HG03460 (cell line): Measurements from ENCODE around the gene INHA.

ENCODE experiments used
- ATAC-seq: cut with Tn5 transposase; IDR thresholded peaks from one replicate; pipeline ENCODE4 v1.9.1; 2021; ENCODE audit not compliant: unreplicated experiment

INHA gene, protein sequence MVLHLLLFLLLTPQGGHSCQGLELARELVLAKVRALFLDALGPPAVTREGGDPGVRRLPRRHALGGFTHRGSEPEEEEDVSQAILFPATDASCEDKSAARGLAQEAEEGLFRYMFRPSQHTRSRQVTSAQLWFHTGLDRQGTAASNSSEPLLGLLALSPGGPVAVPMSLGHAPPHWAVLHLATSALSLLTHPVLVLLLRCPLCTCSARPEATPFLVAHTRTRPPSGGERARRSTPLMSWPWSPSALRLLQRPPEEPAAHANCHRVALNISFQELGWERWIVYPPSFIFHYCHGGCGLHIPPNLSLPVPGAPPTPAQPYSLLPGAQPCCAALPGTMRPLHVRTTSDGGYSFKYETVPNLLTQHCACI

DNA sequence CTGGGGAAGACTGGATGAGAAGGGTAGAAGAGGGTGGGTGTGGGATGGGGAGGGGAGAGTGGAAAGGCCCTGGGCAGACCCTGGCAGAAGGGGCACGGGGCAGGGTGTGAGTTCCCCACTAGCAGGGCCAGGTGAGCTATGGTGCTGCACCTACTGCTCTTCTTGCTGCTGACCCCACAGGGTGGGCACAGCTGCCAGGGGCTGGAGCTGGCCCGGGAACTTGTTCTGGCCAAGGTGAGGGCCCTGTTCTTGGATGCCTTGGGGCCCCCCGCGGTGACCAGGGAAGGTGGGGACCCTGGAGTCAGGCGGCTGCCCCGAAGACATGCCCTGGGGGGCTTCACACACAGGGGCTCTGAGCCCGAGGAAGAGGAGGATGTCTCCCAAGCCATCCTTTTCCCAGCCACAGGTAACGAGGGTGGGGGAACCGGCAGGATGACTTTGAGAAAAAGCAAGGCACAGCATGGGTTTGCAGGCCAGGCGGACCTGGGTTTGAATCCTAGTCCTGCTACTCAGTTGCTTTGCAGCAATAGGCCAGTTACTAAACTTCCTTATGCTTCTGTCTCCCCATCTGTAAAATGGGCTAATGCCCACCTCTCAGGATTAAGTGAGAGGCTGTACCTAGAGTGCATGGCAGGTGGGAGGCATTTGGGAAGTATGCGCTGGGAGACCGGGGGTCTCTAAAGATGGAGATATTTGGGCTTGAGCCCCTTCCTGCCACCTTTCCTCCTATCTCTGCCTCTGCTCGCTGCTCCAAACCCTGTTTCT lies at the start of gene INHA:
TSS of gene INHA (plus strand) at position 74 of the 765 bp plus-strand sequence. CDS start at position 139, 65 bp downstream.
- ATAC-seq, result no peak

- no peak for ATAC-seq
Measured at GRCh38 chr2:219523031-219523671, 49.0 kb upstream of the INHA start.

GRCh38 chr2:219524817-219525216 lies 47.3 kb upstream of the INHA start:
- ATAC-seq, result no peak

DNA sequence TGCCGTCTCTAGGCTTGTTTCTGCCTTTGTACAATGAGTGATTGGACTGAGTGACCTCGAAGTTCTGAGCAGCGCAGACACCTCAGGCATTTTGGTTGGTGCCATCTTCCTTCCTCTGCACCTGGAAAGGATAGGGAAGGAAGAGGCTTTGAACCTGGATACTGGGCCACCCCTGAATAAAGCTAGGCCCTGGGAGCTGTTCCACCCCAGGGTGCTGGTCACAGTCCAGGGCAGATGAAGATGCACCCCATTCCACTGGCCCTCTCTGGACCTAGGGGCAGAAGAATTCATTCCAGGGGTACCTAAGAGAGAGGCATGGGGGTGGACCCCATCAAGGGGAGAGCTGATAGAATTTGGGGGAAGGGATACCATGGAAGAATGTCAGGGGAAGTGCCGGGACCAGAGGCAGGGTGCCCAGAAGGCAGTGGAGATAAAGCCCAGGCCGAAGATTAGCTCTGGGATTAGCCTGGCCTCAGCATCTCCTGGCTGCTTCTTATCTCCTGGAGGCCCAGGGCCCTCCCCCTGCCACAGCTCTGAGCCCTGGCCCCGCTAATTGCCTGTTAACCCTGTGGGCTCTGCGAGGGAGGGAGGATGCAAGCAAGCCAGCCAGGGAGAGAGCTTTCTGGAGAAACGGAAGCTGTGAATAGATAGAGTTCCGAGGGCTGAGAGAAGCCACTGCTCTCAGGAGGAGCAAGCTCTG lies 46.4 kb upstream of the INHA start:
- ATAC-seq, result no peak

GRCh38 chr2:219526320-219527075 lies 45.6 kb upstream of the INHA start:
- ATAC-seq, result no peak

DNA sequence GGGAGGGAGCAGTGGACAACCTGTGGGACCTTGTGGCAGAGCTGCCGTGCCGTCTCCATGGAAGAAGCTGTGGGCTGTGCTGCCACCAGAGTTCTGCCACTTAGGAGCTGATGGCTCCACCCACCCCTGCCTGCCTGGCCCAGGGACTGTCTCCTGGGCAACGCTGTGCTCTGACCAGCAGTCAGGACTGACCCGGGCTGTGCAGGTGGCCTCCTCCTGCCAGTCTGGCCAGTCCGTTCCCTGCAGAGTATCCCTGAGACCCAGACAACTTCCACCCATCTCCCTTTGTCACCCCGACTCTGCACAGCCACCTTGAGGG lies 45.1 kb upstream of the INHA start:
- no peak for ATAC-seq

- no peak for ATAC-seq
Measured at GRCh38 chr2:219527472-219527871, 44.6 kb upstream of the INHA start.

GRCh38 chr2:219530048-219530963 lies 41.8 kb upstream of the INHA start:
- peak; percentile 79 for ATAC-seq

GRCh38 chr2:219531639-219532377 lies 40.3 kb upstream of the INHA start:
- no peak for ATAC-seq

GRCh38 chr2:219532378-219532649 lies 39.8 kb upstream of the INHA start:
- no peak for ATAC-seq

- ATAC-seq, result no peak
Measured at GRCh38 chr2:219533930-219534661, 38.0 kb upstream of the INHA start.

- ATAC-seq, result no peak
Measured at GRCh38 chr2:219536425-219536824, 35.7 kb upstream of the INHA start.

DNA sequence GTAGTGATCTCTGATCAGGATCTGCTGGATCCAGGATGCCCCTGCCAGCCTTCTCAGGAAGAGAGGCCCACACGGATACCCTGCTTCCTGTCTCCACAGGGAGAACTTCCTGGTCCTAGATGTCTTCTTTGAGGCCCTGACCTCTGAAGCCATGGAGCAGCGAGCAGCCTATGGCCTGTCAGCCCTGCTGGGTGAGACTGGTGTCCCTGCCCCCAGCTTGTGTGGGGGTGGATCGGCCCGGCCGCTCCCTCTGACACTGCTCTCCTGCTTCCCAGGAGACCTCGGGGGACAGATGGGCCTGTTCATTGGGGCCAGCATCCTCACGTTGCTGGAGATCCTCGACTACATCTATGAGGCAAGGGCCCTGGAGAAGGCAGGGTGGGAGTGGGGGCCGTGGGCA lies 35.1 kb upstream of the INHA start:
- no peak for ATAC-seq

DNA sequence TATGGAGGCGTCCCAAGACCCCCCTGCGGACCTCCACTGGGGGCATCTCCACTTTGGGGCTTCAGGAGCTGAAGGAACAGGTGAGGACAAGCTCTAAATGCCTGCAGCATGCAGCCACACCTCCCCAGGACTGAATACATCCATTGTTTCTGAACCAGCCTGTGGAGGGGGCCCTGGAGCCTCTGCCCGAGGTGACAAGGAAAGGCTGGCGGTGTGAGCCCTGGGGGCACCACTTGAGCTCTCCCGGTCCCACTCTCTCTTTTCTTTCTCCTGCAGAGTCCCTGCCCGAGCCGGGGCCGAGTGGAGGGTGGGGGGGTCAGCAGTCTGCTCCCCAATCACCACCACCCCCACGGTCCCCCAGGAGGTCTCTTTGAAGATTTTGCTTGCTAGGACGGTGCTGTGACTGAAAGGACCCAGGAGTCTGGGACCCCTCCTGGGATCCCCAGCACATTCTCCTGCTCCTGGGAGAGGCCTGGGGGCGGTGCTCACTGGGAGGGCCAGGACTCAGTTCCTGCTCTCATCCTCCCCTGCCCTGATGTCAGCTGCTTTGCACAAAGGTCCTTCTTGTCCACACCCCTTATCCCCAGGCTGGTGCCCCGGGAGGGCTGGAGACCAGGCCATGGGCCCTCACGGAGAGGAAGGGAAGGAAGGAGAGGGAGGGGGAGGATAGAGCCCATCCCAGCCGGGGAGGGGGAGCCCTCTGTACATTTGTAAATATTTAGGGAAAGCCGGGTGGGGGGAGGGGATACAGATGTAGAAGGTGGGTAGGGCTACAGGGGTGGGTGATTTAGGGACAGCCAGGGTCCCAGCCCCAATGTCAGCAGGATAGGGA lies 34.2 kb upstream of the INHA start:
- ATAC-seq, result no peak

DNA sequence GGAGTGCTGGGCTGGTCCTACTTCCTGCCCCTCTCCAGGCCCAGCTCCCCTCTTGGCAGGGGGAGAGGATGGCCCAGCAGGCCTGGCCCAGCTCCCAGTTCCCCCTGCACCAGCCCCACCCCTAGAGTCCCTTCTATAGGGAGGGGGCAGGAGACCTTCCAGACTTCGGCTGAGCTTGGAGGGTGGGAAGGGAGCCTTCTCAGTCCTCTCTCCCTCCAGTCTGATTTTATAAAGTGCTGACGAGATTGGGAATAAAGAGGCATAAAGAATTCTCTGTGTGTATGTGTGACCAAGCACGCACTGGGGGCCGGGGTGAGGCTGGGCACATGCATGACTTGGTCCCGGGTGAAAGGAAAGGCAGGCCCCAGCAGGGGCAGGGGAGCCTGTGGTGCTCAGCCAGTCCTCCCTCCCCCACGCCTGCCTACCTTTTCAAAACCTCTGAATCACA lies 33.6 kb upstream of the INHA start:
- ATAC-seq, result no peak

DNA sequence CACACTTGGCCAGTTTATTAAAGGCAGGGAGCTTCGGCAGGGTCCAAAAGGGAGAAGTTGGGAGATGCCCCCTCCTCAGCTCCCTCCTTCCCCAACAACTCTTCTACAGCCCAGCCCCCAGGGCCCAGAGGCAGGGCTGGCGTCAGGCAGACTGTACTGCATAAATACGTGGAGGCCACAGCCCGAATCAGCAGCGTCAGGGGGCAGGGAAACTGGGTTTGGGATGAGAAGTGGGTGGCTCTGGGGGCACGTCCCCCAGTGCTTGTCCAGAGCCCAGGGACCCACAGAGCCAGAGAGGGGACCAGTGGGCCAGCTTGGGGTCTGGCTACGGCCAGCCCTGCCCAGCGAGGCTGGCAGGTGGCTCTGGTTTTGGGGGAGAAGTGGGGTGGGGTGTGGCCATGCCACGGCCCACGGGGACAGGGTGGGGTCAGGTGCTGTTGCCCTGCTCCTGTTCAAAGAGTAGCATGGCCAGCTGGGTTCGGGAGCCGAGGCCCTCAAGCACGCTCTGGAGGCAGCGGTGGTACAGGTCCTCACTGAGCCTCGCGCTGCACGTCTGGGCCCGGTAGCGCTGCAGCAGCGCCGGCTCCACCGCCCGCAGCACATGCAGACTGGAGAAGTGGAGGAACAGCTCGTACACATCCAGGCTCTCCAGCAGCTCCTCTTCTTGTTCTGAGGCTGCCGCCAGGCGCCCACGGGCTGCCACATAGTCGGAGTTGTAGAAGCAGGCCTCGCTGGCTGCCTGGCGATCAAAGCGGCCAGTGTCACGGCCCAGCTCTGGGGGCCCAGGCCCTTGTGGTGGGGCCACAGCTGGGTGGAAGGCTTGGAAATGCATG lies 32.9 kb upstream of the INHA start:
- no peak for ATAC-seq
